HepG2 (cell line): ENCODE measurements around the gene RHOG. TPM values are rescaled to one million over a fixed set of nuclear protein-coding genes. Genes with fewer than 3 reads are reported as not detected.

ENCODE experiments used
- ATF7 ChIP-seq, 2 experiments: fragments of 450-650 bp in 1 of 2; sonication (generic) in 1 of 2; formaldehyde crosslinking in 1 of 2; IDR thresholded peaks; 2 replicates each; pipeline versions ENCODE4 v1.4.0 to v1.6.1; 2016 to 2020; ENCODE audit warnings: antibody characterized with exemption in 1 of 2, mild to moderate bottlenecking in 1 of 2, missing genetic modification reagents in 1 of 2
- CHCHD3 ChIP-seq: sonication (generic); formaldehyde crosslinking; IDR thresholded peaks from 2 replicates; pipeline ENCODE4 v1.8.0; 2022; ENCODE audit warnings: mild to moderate bottlenecking, missing genetic modification reagents, moderate library complexity
- KDM2A ChIP-seq: sonication (generic); formaldehyde crosslinking; IDR thresholded peaks from 2 replicates; pipeline ENCODE4 v1.4.0; 2020; ENCODE audit warnings: low read depth, missing genetic modification reagents, borderline replicate concordance
- RBFOX2 ChIP-seq: fragments of 200-400 bp; formaldehyde crosslinking; IDR thresholded peaks from 2 replicates; pipeline ENCODE4 v1.6.1; 2017; ENCODE audit warnings: low read depth, mild to moderate bottlenecking, low read length
- SIN3B ChIP-seq: fragments of 150-350 bp; IDR thresholded peaks from 2 replicates; pipeline ENCODE4 v1.6.1; 2014; ENCODE audit warnings: low read length
- SNAI1 ChIP-seq: sonication (generic); formaldehyde crosslinking; IDR thresholded peaks from 2 replicates; pipeline ENCODE4 v1.5.0; 2020; ENCODE audit warnings: mild to moderate bottlenecking, missing genetic modification reagents, borderline replicate concordance
- WIZ ChIP-seq: sonication (generic); formaldehyde crosslinking; IDR thresholded peaks from 2 replicates; pipeline ENCODE4 v1.5.1; 2020; ENCODE audit warnings: mild to moderate bottlenecking, missing genetic modification reagents
- YY1 ChIP-seq: IDR thresholded peaks from 2 replicates; pipeline ENCODE4 v1.6.1; 2011; ENCODE audit warnings: low read length, low read depth, moderate library complexity, mild to moderate bottlenecking; ENCODE audit not compliant: insufficient read depth, insufficient replicate concordance
- ZFP36L2 ChIP-seq: sonication (generic); formaldehyde crosslinking; IDR thresholded peaks from 2 replicates; pipeline ENCODE4 v1.4.0; 2020; ENCODE audit warnings: missing genetic modification reagents
- ZNF280D ChIP-seq: sonication (generic); formaldehyde crosslinking; IDR thresholded peaks from 2 replicates; pipeline ENCODE4 v1.5.1; 2020; ENCODE audit warnings: mild to moderate bottlenecking, missing genetic modification reagents
- ZNF558 ChIP-seq: sonication (generic); formaldehyde crosslinking; IDR thresholded peaks from 2 replicates; pipeline ENCODE4 v1.9.0; 2022; ENCODE audit warnings: mild to moderate bottlenecking, missing genetic modification reagents, borderline replicate concordance
- ZNF597 ChIP-seq: sonication (generic); formaldehyde crosslinking; IDR thresholded peaks from 2 replicates; pipeline ENCODE4 v1.5.0; 2020; ENCODE audit warnings: missing genetic modification reagents
- ZNF672 ChIP-seq: sonication (generic); formaldehyde crosslinking; IDR thresholded peaks from 2 replicates; pipeline ENCODE4 v1.8.1; 2022; ENCODE audit warnings: missing genetic modification reagents
- polyA plus RNA-seq, 8 experiments: library from polyadenylated mRNA; depleted of rRNA in 3 of 8; stranded (reverse) in 7 of 8; unstranded in 1 of 8; fragments of >200 nt; fragmentation: Illumina TruSeq in 4 of 8; extraction: Trizol in 4 of 8; gene quantifications; 2 replicates each; pipeline versions ENCODE4 v1.2.1 to v1.2.3, GENCODE V29; 2011 to 2016; ENCODE audit warnings: low read depth in 4 of 8, missing spikeins in 1 of 8, mixed read lengths in 1 of 8; ENCODE audit not compliant: insufficient read depth in 1 of 8
- total RNA-seq, 5 experiments: library from RNA; depleted of rRNA; stranded (reverse); fragments of >200 nt; fragmentation: Illumina TruSeq; extraction: Trizol; gene quantifications; 2 replicates each; pipeline ENCODE4 v1.2.3, GENCODE V29; 2016; ENCODE audit warnings: low read depth in 1 of 5
- TF ChIP-seq, protein P1 (sequence below): sonication (generic); formaldehyde crosslinking; IDR thresholded peaks from 2 replicates; pipeline ENCODE4 v1.9.0; 2021; ENCODE audit warnings: missing genetic modification reagents, borderline replicate concordance
- TF ChIP-seq, protein P2 (sequence below): IDR thresholded peaks from 2 replicates; pipeline ENCODE4 v1.6.1; 2016; ENCODE audit warnings: low read depth, control low read depth
- TF ChIP-seq, protein P3 (sequence below): sonication (generic); formaldehyde crosslinking; IDR thresholded peaks from 2 replicates; pipeline ENCODE4 v1.5.1; 2020; ENCODE audit warnings: missing genetic modification reagents, mild to moderate bottlenecking, borderline replicate concordance

Gene RHOG
- total and polyA plus RNA-seq, 2 of the 13 experiments (the other 11 are each of a cell fraction or from before 2014, with no cell fraction given) = 7.7 to 23.4 TPM

- TF ChIP-seq, protein P1, sequence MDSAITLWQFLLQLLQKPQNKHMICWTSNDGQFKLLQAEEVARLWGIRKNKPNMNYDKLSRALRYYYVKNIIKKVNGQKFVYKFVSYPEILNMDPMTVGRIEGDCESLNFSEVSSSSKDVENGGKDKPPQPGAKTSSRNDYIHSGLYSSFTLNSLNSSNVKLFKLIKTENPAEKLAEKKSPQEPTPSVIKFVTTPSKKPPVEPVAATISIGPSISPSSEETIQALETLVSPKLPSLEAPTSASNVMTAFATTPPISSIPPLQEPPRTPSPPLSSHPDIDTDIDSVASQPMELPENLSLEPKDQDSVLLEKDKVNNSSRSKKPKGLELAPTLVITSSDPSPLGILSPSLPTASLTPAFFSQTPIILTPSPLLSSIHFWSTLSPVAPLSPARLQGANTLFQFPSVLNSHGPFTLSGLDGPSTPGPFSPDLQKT (CRISPR knock-in tag) = no peak
- TF ChIP-seq CHCHD3 (CRISPR knock-in tag) (no peak), RBFOX2 (0 out of 2 replicates have a peak, but pooled peaks have one; percentile 54), SNAI1 (CRISPR knock-in tag) (no peak), ZNF672 (CRISPR knock-in tag) (no peak), YY1 (peak; percentile 32), ZFP36L2 (CRISPR knock-in tag) (no peak), SIN3B (no peak), WIZ (no peak), ZNF558 (CRISPR knock-in tag) (no peak), ZNF597 (CRISPR knock-in tag) (no peak), KDM2A (CRISPR knock-in tag) (peak; percentile 42; the same call in 1 of the 2 replicates), ATF7 (IDR thresholded peaks at IDR 0.05) (no peak), ATF7 (CRISPR knock-in tag; IDR thresholded peaks at IDR 0.05) (no peak; the same call in 1 of the 2 replicates), ZNF280D (CRISPR knock-in tag) (no peak)
- TF ChIP-seq, protein P2, sequence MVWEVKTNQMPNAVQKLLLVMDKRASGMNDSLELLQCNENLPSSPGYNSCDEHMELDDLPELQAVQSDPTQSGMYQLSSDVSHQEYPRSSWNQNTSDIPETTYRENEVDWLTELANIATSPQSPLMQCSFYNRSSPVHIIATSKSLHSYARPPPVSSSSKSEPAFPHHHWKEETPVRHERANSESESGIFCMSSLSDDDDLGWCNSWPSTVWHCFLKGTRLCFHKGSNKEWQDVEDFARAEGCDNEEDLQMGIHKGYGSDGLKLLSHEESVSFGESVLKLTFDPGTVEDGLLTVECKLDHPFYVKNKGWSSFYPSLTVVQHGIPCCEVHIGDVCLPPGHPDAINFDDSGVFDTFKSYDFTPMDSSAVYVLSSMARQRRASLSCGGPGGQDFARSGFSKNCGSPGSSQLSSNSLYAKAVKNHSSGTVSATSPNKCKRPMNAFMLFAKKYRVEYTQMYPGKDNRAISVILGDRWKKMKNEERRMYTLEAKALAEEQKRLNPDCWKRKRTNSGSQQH (CRISPR knock-in tag) = no peak
- TF ChIP-seq, protein P3, sequence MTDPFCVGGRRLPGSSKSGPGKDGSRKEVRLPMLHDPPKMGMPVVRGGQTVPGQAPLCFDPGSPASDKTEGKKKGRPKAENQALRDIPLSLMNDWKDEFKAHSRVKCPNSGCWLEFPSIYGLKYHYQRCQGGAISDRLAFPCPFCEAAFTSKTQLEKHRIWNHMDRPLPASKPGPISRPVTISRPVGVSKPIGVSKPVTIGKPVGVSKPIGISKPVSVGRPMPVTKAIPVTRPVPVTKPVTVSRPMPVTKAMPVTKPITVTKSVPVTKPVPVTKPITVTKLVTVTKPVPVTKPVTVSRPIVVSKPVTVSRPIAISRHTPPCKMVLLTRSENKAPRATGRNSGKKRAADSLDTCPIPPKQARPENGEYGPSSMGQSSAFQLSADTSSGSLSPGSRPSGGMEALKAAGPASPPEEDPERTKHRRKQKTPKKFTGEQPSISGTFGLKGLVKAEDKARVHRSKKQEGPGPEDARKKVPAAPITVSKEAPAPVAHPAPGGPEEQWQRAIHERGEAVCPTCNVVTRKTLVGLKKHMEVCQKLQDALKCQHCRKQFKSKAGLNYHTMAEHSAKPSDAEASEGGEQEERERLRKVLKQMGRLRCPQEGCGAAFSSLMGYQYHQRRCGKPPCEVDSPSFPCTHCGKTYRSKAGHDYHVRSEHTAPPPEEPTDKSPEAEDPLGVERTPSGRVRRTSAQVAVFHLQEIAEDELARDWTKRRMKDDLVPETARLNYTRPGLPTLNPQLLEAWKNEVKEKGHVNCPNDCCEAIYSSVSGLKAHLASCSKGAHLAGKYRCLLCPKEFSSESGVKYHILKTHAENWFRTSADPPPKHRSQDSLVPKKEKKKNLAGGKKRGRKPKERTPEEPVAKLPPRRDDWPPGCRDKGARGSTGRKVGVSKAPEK (CRISPR knock-in tag) = no peak
Observed at GRCh38 chr11:3840870-3841425, at the start of gene RHOG (continued).
